K562 (cell line): ENCODE results near the gene LRRFIP2. TPM values are rescaled to one million over a fixed set of nuclear protein-coding genes. Genes with fewer than 3 reads are reported as not detected.

Source experiments
- ATAC-seq: fragments of 200-7000 bp; cut with Tn5 transposase; 3 replicates; pipeline ENCODE4 v1.9.1; 2020; ENCODE audit warnings: moderate library complexity
- BruUV-seq: library from RNA; stranded (reverse); fragments of 400-500 nt; replicated peaks from 2 replicates; lab custom pipeline; 2021; lab: Mats Ljungman, UMichigan
- CTCF ChIA-PET: fragments of 300-600 bp; formaldehyde crosslinking; extraction: SDS; loops from one replicate; lab custom pipeline; 2021; ENCODE audit warnings: low intra/inter-chr PET ratio; lab: Yijun Ruan, JAX
- POLR2A ChIA-PET: fragments of 300-600, 350-650 bp; sonication (Branson Sonifier 250); formaldehyde crosslinking; extraction: SDS; loops from one replicate; lab custom pipeline; 2021; ENCODE audit warnings: antibody characterized with exemption, inconsistent platforms; lab: Yijun Ruan, JAX
- DNase-seq, 4 experiments: peaks; one replicate each; pipeline versions ENCODE4 v3.0.0 to v3.0.0-alpha.2; 2011 to 2018; ENCODE audit warnings: low spot score in 3 of 4, mixed read lengths in 3 of 4; ENCODE audit errors: extremely low read depth in 1 of 4
- FAIRE-seq: peaks from 2 replicates; lab custom pipeline; 2011; peaks lifted over from hg19 to GRCh38; lab: Jason Lieb, UNC
- H2AFZ ChIP-seq: 2 replicates; pipeline ENCODE4 v1.6.0; 2011; ENCODE audit warnings: low read depth, low read length, control low read depth, inconsistent platforms
- H3K27ac ChIP-seq: fragments of 200-600 bp; 3 replicates; pipeline ENCODE4 v1.8.0; 2011; ENCODE audit warnings: low read depth, mild to moderate bottlenecking, control low read depth, inconsistent platforms, low read length, moderate library complexity, mixed read lengths; ENCODE audit errors: extremely low read depth
- H3K27me3 ChIP-seq, 2 experiments: fragments of 300-600 bp in 1 of 2; 2 replicates in 1 of 2; 3 replicates in 1 of 2; pipeline versions ENCODE4 v1.6.0 to v1.8.0; 2011; ENCODE audit warnings: inconsistent platforms in 2 of 2, low read length in 2 of 2, mild to moderate bottlenecking in 1 of 2, mixed read lengths in 1 of 2, moderate library complexity in 1 of 2; ENCODE audit not compliant: control insufficient read depth in 2 of 2, insufficient read depth in 2 of 2
- H3K36me3 ChIP-seq: fragments of 300-600 bp; 3 replicates; pipeline ENCODE4 v1.8.0; 2011; ENCODE audit warnings: mild to moderate bottlenecking, low read length, inconsistent platforms; ENCODE audit not compliant: control insufficient read depth, insufficient read depth
- H3K4me1 ChIP-seq, 2 experiments: fragments of 200-600 bp in 1 of 2; replicated peaks in 1 of 2; 2 replicates in 1 of 2; 3 replicates in 1 of 2; pipeline versions ENCODE4 v1.5.1 to v1.8.0; 2011; ENCODE audit warnings: inconsistent platforms in 2 of 2, low read length in 2 of 2, mild to moderate bottlenecking in 1 of 2, mixed read lengths in 1 of 2, moderate library complexity in 1 of 2; ENCODE audit not compliant: control insufficient read depth in 2 of 2, insufficient read depth in 2 of 2
- H3K4me2 ChIP-seq: 2 replicates; pipeline ENCODE4 v1.6.1; 2011; ENCODE audit warnings: low read length, control low read depth, inconsistent platforms, mixed read lengths; ENCODE audit not compliant: insufficient read depth
- H3K4me3 ChIP-seq: fragments of 200-600 bp; sonication (generic), shearing (Covaris generic); 2 replicates; pipeline ENCODE4 v1.5.1; 2016; ENCODE audit warnings: control low read depth, inconsistent platforms
- H3K79me2 ChIP-seq: fragments of 200-600 bp; 3 replicates; pipeline ENCODE4 v1.8.0; 2011; ENCODE audit warnings: low read length, inconsistent platforms; ENCODE audit not compliant: control insufficient read depth, insufficient read depth
- H3K9ac ChIP-seq, 2 experiments: 2 replicates each; pipeline versions ENCODE4 v1.6.0 to v1.6.1; 2011; ENCODE audit warnings: low read depth in 2 of 2, low read length in 2 of 2, control low read depth in 1 of 2, inconsistent platforms in 1 of 2, mild to moderate bottlenecking in 1 of 2, mixed read lengths in 1 of 2; ENCODE audit not compliant: insufficient read depth in 1 of 2
- H3K9me1 ChIP-seq: one replicate; pipeline ENCODE4 v1.6.0; 2011; ENCODE audit warnings: inconsistent platforms, mild to moderate bottlenecking, low read length, moderate library complexity; ENCODE audit not compliant: control insufficient read depth, insufficient read depth
- H3K9me3 ChIP-seq: replicated peaks from 2 replicates; pipeline ENCODE4 v1.5.1; 2011; ENCODE audit warnings: low read depth, low read length, inconsistent platforms; ENCODE audit not compliant: control insufficient read depth, insufficient read depth
- H4K20me1 ChIP-seq: replicated peaks from 2 replicates; pipeline ENCODE4 v1.6.1; 2011; ENCODE audit warnings: low read length, inconsistent platforms, mixed read lengths; ENCODE audit not compliant: control insufficient read depth, insufficient read depth
- PRDM10 ChIP-seq: fragments of 450-650 bp; IDR thresholded peaks from 2 replicates; pipeline ENCODE4 v1.6.1; 2018; ENCODE audit not compliant: partially characterized antibody
- WGBS: fragments of 100-300 bp; shearing (Covaris generic); methylation state at CpG from one replicate; pipeline ENCODE4 v1.1.6; 2016; ENCODE audit warnings: low coverage, mixed read lengths; ENCODE audit not compliant: insufficient coverage; ENCODE audit errors: missing lambda C conversion rate; 5-methylcytosine and 5-hydroxymethylcytosine counted together
- in situ Hi-C: fragments of 300-500 bp; cut with MboI; formaldehyde crosslinking; loops from 4 replicates; pipeline ENCODE4 v1.15.0; 2018; ENCODE audit warnings: inconsistent platforms, mixed read lengths
- intact Hi-C: fragments of 100-400 bp; cut with micrococcal nuclease; formaldehyde crosslinking; loops from 2 replicates; pipeline ENCODE4 v1.14.2; 2022
- polyA plus RNA-seq, 8 experiments: library from polyadenylated mRNA; depleted of rRNA in 4 of 8; stranded (reverse) in 5 of 8; unstranded in 3 of 8; fragments of >200 nt; fragmentation: Nextera tagmentation in 2 of 8; fragmentation: Illumina TruSeq in 1 of 8; extraction: Ambion mirVana in 2 of 8; extraction: Trizol in 1 of 8; gene quantifications; 2 replicates each; pipeline versions ENCODE4 v1.2.1 to v1.2.3, GENCODE V29; 2011 to 2014; ENCODE audit warnings: inconsistent platforms in 1 of 8, missing spikeins in 1 of 8
- total RNA-seq, 7 experiments: library from RNA; depleted of rRNA in 6 of 7; stranded (reverse); fragments of >200 nt in 6 of 7; fragmentation: Illumina TruSeq in 2 of 7; extraction: Trizol in 2 of 7; gene quantifications; 2 replicates each; pipeline versions ENCODE4 v1.2.1 to v1.2.3, GENCODE V29; 2011 to 2021; ENCODE audit warnings: low replicate concordance in 1 of 7

The LRRFIP2 gene
- total and polyA plus RNA-seq, 9 of the 15 experiments (the other 6 are each of a cell fraction or from before 2014, with no cell fraction given) = 9.9 to 53.9 (median 42.7) TPM

- in situ Hi-C loops (no loop called here), intact Hi-C loops (no loop called here)
- TF ChIP-seq PRDM10 = no peak
- H3K9me1 ChIP-seq = no peaks in the 10 kb centered on the region
- 71% methylated on average over 5 of the region's 5 CpGs for WGBS
- H3K27ac ChIP-seq = no peak overlapping the region
- H4K20me1 ChIP-seq = 0 out of 2 replicates have a peak, but pooled peaks cover 5% of the 10 kb centered on the region
- BruUV-seq = no TSS peak
- no peaks in the 10 kb centered on the region for H3K9me3 ChIP-seq
- H3K79me2 ChIP-seq = 0 out of 3 replicates have a peak, but pooled peaks cover 4% of the 10 kb centered on the region
- ChIA-PET POLR2A (interaction anchor here (1.2 kb wide), 1 partner anchor 8 kb away, joined by 4 read pairs; no protein-coding TSS in a partner anchor), CTCF (no interaction called here)
- H3K4me1 ChIP-seq = no peaks in the 10 kb centered on the region; a peak in 1 of 5 replicates
- H3K27me3 ChIP-seq = no peaks in the 10 kb centered on the region
- no peak overlapping the region for H3K4me2 ChIP-seq
- no peaks in the 10 kb centered on the region for H3K36me3 ChIP-seq
- no peak for FAIRE-seq
- no peak; the same call in 2 of the 3 replicates for ATAC-seq
- H3K4me3 ChIP-seq = no peak overlapping the region
- DNase-seq = no peak
- H2AFZ ChIP-seq = no peak overlapping the region
- no peak overlapping the region for H3K9ac ChIP-seq
These were observed 43.2 kb downstream of the LRRFIP2 start for GRCh38 chr3:37130984-37131859.
